Measurements from ENCODE around the gene SUPV3L1. TPM values are rescaled to one million over a fixed set of nuclear protein-coding genes. Genes with fewer than 3 reads are reported as not detected.

Gene SUPV3L1
- total and polyA plus RNA-seq, 9 of the 15 experiments (the other 6 are each of a cell fraction or from before 2014, with no cell fraction given), result 45.2 to 156 (median 92.6) TPM

DNA sequence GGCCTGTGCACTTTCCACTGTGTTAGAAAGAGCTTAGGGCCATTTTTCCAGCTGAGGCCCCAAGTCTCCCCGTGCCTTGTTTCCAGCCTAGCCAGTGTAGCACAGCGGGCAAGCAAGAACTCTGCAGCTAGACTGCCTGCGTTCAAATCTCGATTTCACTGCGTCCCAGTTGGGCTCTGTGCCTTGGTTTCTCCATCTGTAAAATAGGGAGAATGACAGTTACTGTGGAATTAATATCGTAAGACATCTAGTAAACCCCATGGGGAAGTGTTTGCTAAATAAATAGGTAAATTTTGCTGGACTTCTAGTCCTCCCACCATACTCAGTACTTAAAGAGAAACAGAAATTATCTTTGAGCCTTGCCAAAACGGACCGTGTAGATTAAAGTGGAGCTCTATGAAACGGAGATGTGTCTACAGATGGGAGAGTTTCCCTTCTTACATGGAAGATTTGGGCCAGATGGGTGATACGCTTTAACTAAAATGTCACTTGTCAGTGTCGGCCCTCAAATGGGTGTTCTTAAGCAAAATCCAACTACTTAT, 36.6 kb downstream of the SUPV3L1 start (continued):
- TF ChIP-seq, protein P1, sequence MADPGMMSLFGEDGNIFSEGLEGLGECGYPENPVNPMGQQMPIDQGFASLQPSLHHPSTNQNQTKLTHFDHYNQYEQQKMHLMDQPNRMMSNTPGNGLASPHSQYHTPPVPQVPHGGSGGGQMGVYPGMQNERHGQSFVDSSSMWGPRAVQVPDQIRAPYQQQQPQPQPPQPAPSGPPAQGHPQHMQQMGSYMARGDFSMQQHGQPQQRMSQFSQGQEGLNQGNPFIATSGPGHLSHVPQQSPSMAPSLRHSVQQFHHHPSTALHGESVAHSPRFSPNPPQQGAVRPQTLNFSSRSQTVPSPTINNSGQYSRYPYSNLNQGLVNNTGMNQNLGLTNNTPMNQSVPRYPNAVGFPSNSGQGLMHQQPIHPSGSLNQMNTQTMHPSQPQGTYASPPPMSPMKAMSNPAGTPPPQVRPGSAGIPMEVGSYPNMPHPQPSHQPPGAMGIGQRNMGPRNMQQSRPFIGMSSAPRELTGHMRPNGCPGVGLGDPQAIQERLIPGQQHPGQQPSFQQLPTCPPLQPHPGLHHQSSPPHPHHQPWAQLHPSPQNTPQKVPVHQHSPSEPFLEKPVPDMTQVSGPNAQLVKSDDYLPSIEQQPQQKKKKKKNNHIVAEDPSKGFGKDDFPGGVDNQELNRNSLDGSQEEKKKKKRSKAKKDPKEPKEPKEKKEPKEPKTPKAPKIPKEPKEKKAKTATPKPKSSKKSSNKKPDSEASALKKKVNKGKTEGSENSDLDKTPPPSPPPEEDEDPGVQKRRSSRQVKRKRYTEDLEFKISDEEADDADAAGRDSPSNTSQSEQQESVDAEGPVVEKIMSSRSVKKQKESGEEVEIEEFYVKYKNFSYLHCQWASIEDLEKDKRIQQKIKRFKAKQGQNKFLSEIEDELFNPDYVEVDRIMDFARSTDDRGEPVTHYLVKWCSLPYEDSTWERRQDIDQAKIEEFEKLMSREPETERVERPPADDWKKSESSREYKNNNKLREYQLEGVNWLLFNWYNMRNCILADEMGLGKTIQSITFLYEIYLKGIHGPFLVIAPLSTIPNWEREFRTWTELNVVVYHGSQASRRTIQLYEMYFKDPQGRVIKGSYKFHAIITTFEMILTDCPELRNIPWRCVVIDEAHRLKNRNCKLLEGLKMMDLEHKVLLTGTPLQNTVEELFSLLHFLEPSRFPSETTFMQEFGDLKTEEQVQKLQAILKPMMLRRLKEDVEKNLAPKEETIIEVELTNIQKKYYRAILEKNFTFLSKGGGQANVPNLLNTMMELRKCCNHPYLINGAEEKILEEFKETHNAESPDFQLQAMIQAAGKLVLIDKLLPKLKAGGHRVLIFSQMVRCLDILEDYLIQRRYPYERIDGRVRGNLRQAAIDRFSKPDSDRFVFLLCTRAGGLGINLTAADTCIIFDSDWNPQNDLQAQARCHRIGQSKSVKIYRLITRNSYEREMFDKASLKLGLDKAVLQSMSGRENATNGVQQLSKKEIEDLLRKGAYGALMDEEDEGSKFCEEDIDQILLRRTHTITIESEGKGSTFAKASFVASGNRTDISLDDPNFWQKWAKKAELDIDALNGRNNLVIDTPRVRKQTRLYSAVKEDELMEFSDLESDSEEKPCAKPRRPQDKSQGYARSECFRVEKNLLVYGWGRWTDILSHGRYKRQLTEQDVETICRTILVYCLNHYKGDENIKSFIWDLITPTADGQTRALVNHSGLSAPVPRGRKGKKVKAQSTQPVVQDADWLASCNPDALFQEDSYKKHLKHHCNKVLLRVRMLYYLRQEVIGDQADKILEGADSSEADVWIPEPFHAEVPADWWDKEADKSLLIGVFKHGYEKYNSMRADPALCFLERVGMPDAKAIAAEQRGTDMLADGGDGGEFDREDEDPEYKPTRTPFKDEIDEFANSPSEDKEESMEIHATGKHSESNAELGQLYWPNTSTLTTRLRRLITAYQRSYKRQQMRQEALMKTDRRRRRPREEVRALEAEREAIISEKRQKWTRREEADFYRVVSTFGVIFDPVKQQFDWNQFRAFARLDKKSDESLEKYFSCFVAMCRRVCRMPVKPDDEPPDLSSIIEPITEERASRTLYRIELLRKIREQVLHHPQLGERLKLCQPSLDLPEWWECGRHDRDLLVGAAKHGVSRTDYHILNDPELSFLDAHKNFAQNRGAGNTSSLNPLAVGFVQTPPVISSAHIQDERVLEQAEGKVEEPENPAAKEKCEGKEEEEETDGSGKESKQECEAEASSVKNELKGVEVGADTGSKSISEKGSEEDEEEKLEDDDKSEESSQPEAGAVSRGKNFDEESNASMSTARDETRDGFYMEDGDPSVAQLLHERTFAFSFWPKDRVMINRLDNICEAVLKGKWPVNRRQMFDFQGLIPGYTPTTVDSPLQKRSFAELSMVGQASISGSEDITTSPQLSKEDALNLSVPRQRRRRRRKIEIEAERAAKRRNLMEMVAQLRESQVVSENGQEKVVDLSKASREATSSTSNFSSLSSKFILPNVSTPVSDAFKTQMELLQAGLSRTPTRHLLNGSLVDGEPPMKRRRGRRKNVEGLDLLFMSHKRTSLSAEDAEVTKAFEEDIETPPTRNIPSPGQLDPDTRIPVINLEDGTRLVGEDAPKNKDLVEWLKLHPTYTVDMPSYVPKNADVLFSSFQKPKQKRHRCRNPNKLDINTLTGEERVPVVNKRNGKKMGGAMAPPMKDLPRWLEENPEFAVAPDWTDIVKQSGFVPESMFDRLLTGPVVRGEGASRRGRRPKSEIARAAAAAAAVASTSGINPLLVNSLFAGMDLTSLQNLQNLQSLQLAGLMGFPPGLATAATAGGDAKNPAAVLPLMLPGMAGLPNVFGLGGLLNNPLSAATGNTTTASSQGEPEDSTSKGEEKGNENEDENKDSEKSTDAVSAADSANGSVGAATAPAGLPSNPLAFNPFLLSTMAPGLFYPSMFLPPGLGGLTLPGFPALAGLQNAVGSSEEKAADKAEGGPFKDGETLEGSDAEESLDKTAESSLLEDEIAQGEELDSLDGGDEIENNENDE (IDR thresholded peaks at IDR 0.05; ENCODE audit: low read depth, low read length), result no peak
- no peak for TF ChIP-seq ELF1 (tag; IDR thresholded peaks at IDR 0.05)
- TF ChIP-seq ZNF551 (CRISPR knock-in tag; IDR thresholded peaks at IDR 0.05), result no peak
- no peak for TF ChIP-seq HMG20A (CRISPR knock-in tag; conservative IDR thresholded peaks at IDR 0.05)
- no peak for TF ChIP-seq KHSRP (IDR thresholded peaks at IDR 0.05)
- TF ChIP-seq CCAR2 (IDR thresholded peaks at IDR 0.05; ENCODE audit: low read depth, low read length), result no peak
- TF ChIP-seq HDAC2 (IDR thresholded peaks at IDR 0.05), result no peak
- TF ChIP-seq NFE2L1 (tag; IDR thresholded peaks at IDR 0.05; ENCODE audit: borderline replicate concordance, low read depth), result no peak
- no peak for TF ChIP-seq ZNF764 (CRISPR knock-in tag; IDR thresholded peaks at IDR 0.05; ENCODE audit: low read depth)
- no peak for TF ChIP-seq MIER1 (IDR thresholded peaks at IDR 0.05; ENCODE audit: low read depth)
- TF ChIP-seq ZFX (CRISPR knock-in tag; IDR thresholded peaks at IDR 0.05), result no peak
- TF ChIP-seq ZBTB8A (IDR thresholded peaks at IDR 0.05; ENCODE audit: partially characterized antibody), result peak; percentile 28
- no peak for TF ChIP-seq ZBTB17 (CRISPR knock-in tag; IDR thresholded peaks at IDR 0.05)
- TF ChIP-seq RBM17 (IDR thresholded peaks at IDR 0.05; ENCODE audit: borderline replicate concordance, low read depth, low read length), result no peak
- TF ChIP-seq ZEB2 (IDR thresholded peaks at IDR 0.05), result no peak
- no peak for TF ChIP-seq HDGF (IDR thresholded peaks at IDR 0.05)
- TF ChIP-seq DDX20 (tag; IDR thresholded peaks at IDR 0.05; ENCODE audit: low read depth), result no peak; the same call in 1 of the 2 replicates
- TF ChIP-seq STAT5A (IDR thresholded peaks at IDR 0.05; ENCODE audit: borderline replicate concordance, low read length), result no peak
- no peak for TF ChIP-seq EP300 (IDR thresholded peaks at IDR 0.05; ENCODE audit: low read length)

Measured in K562 (cell line).